NT2/D1 (cell line): ENCODE data around the gene L3MBTL4.

Experiments
- DNase-seq: peaks from one replicate; pipeline ENCODE4 v3.0.0-alpha.2; 2011; ENCODE audit warnings: low read depth, low spot score
- H3K27me3 ChIP-seq: 2 replicates; pipeline ENCODE4 v1.6.0; 2011; ENCODE audit warnings: mild to moderate bottlenecking; ENCODE audit not compliant: insufficient read length, insufficient read depth
- H3K36me3 ChIP-seq: 2 replicates; pipeline ENCODE4 v1.6.1; 2011; ENCODE audit warnings: mild to moderate bottlenecking, low read length, mixed read lengths; ENCODE audit not compliant: insufficient read depth, insufficient read length
- H3K4me1 ChIP-seq: 2 replicates; pipeline ENCODE4 v1.5.1; 2011; ENCODE audit not compliant: insufficient read depth, insufficient read length
- H3K4me3 ChIP-seq: 2 replicates; pipeline ENCODE4 v1.5.1; 2011; ENCODE audit warnings: low read depth; ENCODE audit not compliant: insufficient read length
- H3K9ac ChIP-seq: 2 replicates; pipeline ENCODE4 v1.6.0; 2011; ENCODE audit warnings: low read depth; ENCODE audit not compliant: insufficient read length
- H3K9me3 ChIP-seq: 2 replicates; pipeline ENCODE4 v1.5.1; 2011; ENCODE audit warnings: mild to moderate bottlenecking, low read length; ENCODE audit not compliant: insufficient read depth
- SUZ12 ChIP-seq: IDR thresholded peaks from 2 replicates; pipeline ENCODE4 v1.6.1; 2011; ENCODE audit not compliant: insufficient read length, insufficient read depth; ENCODE audit errors: extremely low read depth
- YY1 ChIP-seq: IDR thresholded peaks from 2 replicates; pipeline ENCODE4 v1.6.1; 2011; ENCODE audit not compliant: insufficient read length, insufficient read depth
- ZNF274 ChIP-seq: IDR thresholded peaks from 2 replicates; pipeline ENCODE4 v1.6.1; 2011; ENCODE audit warnings: mild to moderate bottlenecking, low read depth, low read length

Gene L3MBTL4

GRCh38 chr18:6357668-6358067 is 57.0 kb downstream of the L3MBTL4 start:
- TF ChIP-seq YY1 (no peak), ZNF274 (no peak), SUZ12 (no peak)
- Histone ChIP-seq H3K4me3 (no peak overlapping the region), H3K27me3 (no peaks in the 10 kb centered on the region), H3K9me3 (no peaks in the 10 kb centered on the region), H3K4me1 (no peaks in the 10 kb centered on the region), H3K9ac (no peak overlapping the region), H3K36me3 (no peaks in the 10 kb centered on the region)
- no peak for DNase-seq

- no peak overlapping the region for H3K4me3 ChIP-seq
- DNase-seq = no peak
- H3K4me1 ChIP-seq = no peaks in the 10 kb centered on the region
- TF ChIP-seq SUZ12 (no peak), ZNF274 (no peak), YY1 (no peak)
- H3K27me3 ChIP-seq = no peaks in the 10 kb centered on the region
- H3K9me3 ChIP-seq = no peaks in the 10 kb centered on the region
- H3K9ac ChIP-seq = no peak overlapping the region
- H3K36me3 ChIP-seq = no peaks in the 10 kb centered on the region
These were observed 58.7 kb downstream of the L3MBTL4 start for GRCh38 chr18:6355789-6356589.

DNA sequence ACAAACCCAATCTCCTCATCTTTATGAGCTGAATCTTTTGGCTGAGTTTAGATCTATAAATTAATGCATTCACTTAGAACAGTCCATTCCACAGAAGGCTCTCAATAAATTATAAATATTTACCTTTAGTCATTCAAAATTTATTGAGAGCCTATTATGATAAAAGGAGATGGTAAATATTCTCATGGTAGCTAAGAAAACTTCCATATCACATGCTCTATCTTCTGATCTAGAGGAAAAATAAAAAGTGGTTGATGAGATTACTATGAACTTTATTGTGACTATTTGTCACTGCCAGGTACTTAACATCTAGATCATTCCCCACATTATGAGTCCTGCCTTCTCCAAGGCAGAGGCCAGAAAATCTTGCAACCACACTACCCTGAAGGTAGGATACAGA is 62.4 kb downstream of the L3MBTL4 start:
- Histone ChIP-seq H3K36me3 (no peaks in the 10 kb centered on the region), H3K27me3 (no peaks in the 10 kb centered on the region), H3K4me1 (no peaks in the 10 kb centered on the region), H3K9me3 (no peaks in the 10 kb centered on the region), H3K9ac (no peak overlapping the region), H3K4me3 (no peak overlapping the region)
- TF ChIP-seq YY1 (no peak), SUZ12 (no peak), ZNF274 (no peak)
- no peak for DNase-seq

DNA sequence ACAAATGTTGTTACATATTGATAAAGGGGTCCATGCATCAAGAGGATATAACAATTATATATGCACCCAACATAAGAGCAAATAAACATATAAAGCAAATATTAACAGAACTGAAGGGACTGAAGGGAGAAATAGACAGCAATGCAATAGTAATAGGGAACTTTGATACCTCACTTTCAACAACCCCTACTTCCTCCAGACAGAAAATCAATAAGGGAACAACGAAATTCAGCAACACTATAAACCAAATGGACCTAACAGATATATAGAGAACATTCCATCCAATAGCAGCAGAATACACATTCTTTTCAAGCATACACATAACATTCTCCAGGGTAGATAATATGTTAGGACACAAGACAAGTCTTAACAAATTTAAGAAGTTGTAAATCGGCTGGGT is 71.7 kb downstream of the L3MBTL4 start:
- H3K9ac ChIP-seq = no peak overlapping the region
- TF ChIP-seq SUZ12 (no peak), YY1 (no peak), ZNF274 (no peak)
- no peaks in the 10 kb centered on the region; the same call in 1 of the 2 replicates for H3K9me3 ChIP-seq
- DNase-seq = no peak
- H3K27me3 ChIP-seq = no peaks in the 10 kb centered on the region
- H3K4me3 ChIP-seq = no peak overlapping the region
- no peaks in the 10 kb centered on the region for H3K36me3 ChIP-seq
- no peaks in the 10 kb centered on the region for H3K4me1 ChIP-seq

DNA sequence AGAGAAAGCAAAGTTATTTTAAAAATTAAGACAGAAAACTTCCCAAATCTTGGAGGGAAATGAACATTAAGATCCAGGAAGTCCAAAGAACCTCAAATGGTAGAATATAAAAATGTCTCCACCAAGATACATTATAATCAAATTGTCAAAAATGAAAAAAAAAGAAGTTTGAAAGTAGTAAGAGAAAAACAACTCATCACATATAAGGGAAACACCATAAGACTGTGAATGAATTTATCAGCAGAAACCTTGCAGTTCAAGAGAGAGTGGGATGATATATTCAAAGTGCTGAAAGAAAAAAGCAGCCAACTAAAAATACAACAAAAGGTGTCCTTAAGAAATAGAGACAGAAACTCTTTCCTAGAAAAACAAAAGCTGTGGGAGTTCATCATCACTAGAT is 73.0 kb downstream of the L3MBTL4 start:
- no peaks in the 10 kb centered on the region; the same call in 1 of the 2 replicates for H3K9me3 ChIP-seq
- no peak overlapping the region for H3K9ac ChIP-seq
- H3K27me3 ChIP-seq = no peaks in the 10 kb centered on the region
- no peak for DNase-seq
- no peaks in the 10 kb centered on the region for H3K36me3 ChIP-seq
- TF ChIP-seq ZNF274 = no peak
- no peak for TF ChIP-seq YY1
- TF ChIP-seq SUZ12 = no peak
- H3K4me3 ChIP-seq = no peak overlapping the region
- H3K4me1 ChIP-seq = no peaks in the 10 kb centered on the region

GRCh38 chr18:6341303-6341702 is 73.4 kb downstream of the L3MBTL4 start:
- no peaks in the 10 kb centered on the region for H3K4me1 ChIP-seq
- TF ChIP-seq SUZ12 = no peak
- TF ChIP-seq YY1 = no peak
- no peak for TF ChIP-seq ZNF274
- H3K9ac ChIP-seq = no peak overlapping the region
- H3K4me3 ChIP-seq = no peak overlapping the region
- no peak for DNase-seq
- no peaks in the 10 kb centered on the region for H3K36me3 ChIP-seq
- no peaks in the 10 kb centered on the region; the same call in 1 of the 2 replicates for H3K9me3 ChIP-seq
- no peaks in the 10 kb centered on the region for H3K27me3 ChIP-seq

DNA sequence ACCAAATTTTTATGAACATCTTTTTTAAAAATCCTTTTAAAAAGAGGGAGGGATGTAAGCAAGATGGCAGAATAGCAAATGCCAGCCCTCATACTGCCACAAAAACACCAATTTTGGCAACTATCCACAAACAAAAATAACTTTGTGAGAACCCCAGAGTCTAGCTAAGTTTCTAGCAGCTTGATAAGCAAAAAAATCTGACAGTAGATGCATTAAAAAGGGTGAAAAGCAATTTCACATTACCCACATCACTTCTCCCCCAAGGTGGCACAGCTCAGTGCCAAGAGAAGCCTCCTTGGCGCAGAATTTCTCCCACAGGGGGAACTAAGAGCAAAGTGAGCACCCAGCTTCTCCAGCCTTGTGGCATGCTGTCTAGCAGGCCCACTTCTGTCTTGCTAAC is 74.6 kb downstream of the L3MBTL4 start:
- H3K36me3 ChIP-seq = no peaks in the 10 kb centered on the region
- no peak overlapping the region for H3K9ac ChIP-seq
- no peaks in the 10 kb centered on the region for H3K27me3 ChIP-seq
- no peaks in the 10 kb centered on the region; the same call in 1 of the 2 replicates for H3K9me3 ChIP-seq
- TF ChIP-seq SUZ12 (no peak), ZNF274 (no peak), YY1 (no peak)
- DNase-seq = no peak
- H3K4me3 ChIP-seq = no peak overlapping the region
- no peaks in the 10 kb centered on the region for H3K4me1 ChIP-seq
